UCSD-AML1 (cell line): ENCODE measurements around the gene TRMT1.

ENCODE experiments used
- DNase-seq: peaks from one replicate; lab custom pipeline; 2025; ENCODE audit not compliant: unreplicated experiment; lab: John Stamatoyannopoulos, UW

The TRMT1 gene

GRCh38 chr19:13055213-13056051, 61.1 kb downstream of the TRMT1 start:
- DNase-seq: no peak
